T-cell (primary cell): ENCODE data around the gene CDH4. TPM values are rescaled to one million over a fixed set of nuclear protein-coding genes. Genes with fewer than 3 reads are reported as not detected.

ENCODE experiments used
- ATAC-seq, 4 experiments: fragments of 200-7000 bp in 3 of 4; fragments of 150-1000 bp in 1 of 4; cut with Tn5 transposase; replicated peaks in 1 of 4; 1 replicate in 3 of 4; 2 replicates in 1 of 4; pipeline ENCODE4 v1.10.0; 2021; ENCODE audit warnings: moderate library complexity in 3 of 4, mild to moderate bottlenecking in 2 of 4, moderate number of reproducible peaks in 1 of 4
- CTCF ChIA-PET, 2 donors: fragments of 300-600 bp; sonication (Branson Sonifier 250); formaldehyde crosslinking; loops; one replicate each; lab custom pipeline; 2022; ENCODE audit warnings: antibody characterized with exemption in 2 of 2; lab: Charles Lee
- POLR2A ChIA-PET, 2 donors: fragments of 300-600 bp; sonication (Branson Sonifier 250); formaldehyde crosslinking; loops; one replicate each; lab custom pipeline; 2022; ENCODE audit warnings: antibody characterized with exemption in 2 of 2; lab: Charles Lee
- DNase-seq, 35 experiments: peaks; one replicate each; pipeline versions ENCODE4 v3.0.0 to v3.0.0-alpha.2; 2013 to 2023
- H3K27ac ChIP-seq: one replicate; pipeline ENCODE4 v1.5.1; 2013; ENCODE audit warnings: low read length
- H3K27me3 ChIP-seq, 2 experiments: replicated peaks in 1 of 2; 1 replicate in 1 of 2; 2 replicates in 1 of 2; pipeline versions ENCODE4 v1.6.1 to v1.7.0; 2013; ENCODE audit warnings: low read length in 1 of 2, mixed read lengths in 1 of 2; ENCODE audit not compliant: control insufficient read depth in 2 of 2, insufficient read depth in 2 of 2; ENCODE audit errors: extremely low read depth in 1 of 2
- H3K36me3 ChIP-seq, 2 donors: 1 replicate in 1 of 2; 2 replicates in 1 of 2; pipeline versions ENCODE4 v1.6.1 to v1.7.0; 2013; ENCODE audit warnings: low read length in 1 of 2; ENCODE audit not compliant: control insufficient read depth in 2 of 2, insufficient read depth in 1 of 2; ENCODE audit errors: extremely low read depth in 1 of 2
- H3K4me1 ChIP-seq, 2 experiments: 1 replicate in 1 of 2; 2 replicates in 1 of 2; pipeline versions ENCODE4 v1.6.1 to v1.7.0; 2013; ENCODE audit warnings: low read length in 2 of 2, mixed read lengths in 1 of 2; ENCODE audit not compliant: insufficient read depth in 2 of 2, control insufficient read depth in 1 of 2; ENCODE audit errors: extremely low read depth in 1 of 2
- H3K4me3 ChIP-seq, 2 donors: 1 replicate in 1 of 2; 2 replicates in 1 of 2; pipeline versions ENCODE4 v1.5.1 to v1.7.0; 2013; ENCODE audit warnings: mild to moderate bottlenecking in 2 of 2, low read length in 1 of 2, moderate library complexity in 1 of 2; ENCODE audit not compliant: control insufficient read depth in 1 of 2; ENCODE audit errors: extremely low read depth in 1 of 2
- H3K9me3 ChIP-seq: 2 replicates; pipeline ENCODE4 v1.7.0; 2013
- H3K27ac Mint-ChIP-seq, 2 donors: one replicate each; pipeline ENCODE4 v1.8.0; 2020 to 2021; ENCODE audit warnings: mild to moderate bottlenecking in 2 of 2, mixed read lengths in 2 of 2
- H3K27me3 Mint-ChIP-seq, 2 donors: one replicate each; pipeline ENCODE4 v1.8.0; 2021 to 2022; ENCODE audit warnings: mixed read lengths in 2 of 2
- H3K36me3 Mint-ChIP-seq: one replicate; pipeline ENCODE4 v1.8.0; 2021; ENCODE audit warnings: mixed read lengths
- H3K4me1 Mint-ChIP-seq, 3 donors: one replicate each; pipeline ENCODE4 v1.8.0; 2020 to 2022; ENCODE audit warnings: mixed read lengths in 3 of 3, mild to moderate bottlenecking in 1 of 3
- H3K4me3 Mint-ChIP-seq, 3 donors: one replicate each; pipeline ENCODE4 v1.8.0; 2020 to 2022; ENCODE audit warnings: mild to moderate bottlenecking in 3 of 3, mixed read lengths in 3 of 3, moderate library complexity in 3 of 3
- H3K9me3 Mint-ChIP-seq, 3 donors: one replicate each; pipeline ENCODE4 v1.8.0; 2020 to 2022; ENCODE audit warnings: mixed read lengths in 3 of 3
- WGBS: methylation state at CpG from one replicate; pipeline ENCODE4 v1.1.5; 2013; ENCODE audit warnings: missing lambda C conversion rate; ENCODE audit not compliant: insufficient coverage; 5-methylcytosine and 5-hydroxymethylcytosine counted together
- total RNA-seq, 35 experiments: library from RNA in 6 of 35; stranded (reverse) in 6 of 35; fragments of 120-200 nt in 1 of 35; gene quantifications; one replicate each; pipeline versions ENCODE4 v1.2.1 to v1.2.4 and lab custom pipeline; 2013 to 2026

The CDH4 gene
- total RNA-seq, 5 donors from 2014 or later (not counting 1 experiment from before 2014, with no cell fraction given), result 0.06 to 0.64 (median 0.14) TPM

DNA sequence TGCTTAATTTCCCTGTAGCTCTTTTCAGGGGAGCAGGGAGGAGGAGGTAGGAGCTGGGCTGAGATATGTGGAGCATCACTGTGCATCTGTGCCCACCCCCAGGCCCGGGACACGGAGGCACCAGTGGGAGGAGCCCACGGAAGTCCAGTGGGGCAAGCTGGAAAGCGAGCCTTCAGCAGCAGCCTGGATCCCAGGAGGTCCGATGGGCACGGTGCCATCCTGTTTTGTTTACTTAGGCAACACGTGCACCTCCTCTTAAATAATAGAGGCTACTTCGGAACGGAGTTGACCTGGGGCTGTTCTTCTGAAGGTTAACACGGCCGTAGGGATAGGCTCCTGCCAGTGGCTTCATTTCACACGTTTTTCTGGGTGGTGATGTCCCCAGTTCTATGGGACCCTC is 51.6 kb downstream of the CDH4 start:
- H3K27ac ChIP-seq, result no peak overlapping the region
- ChIA-PET POLR2A (no interaction called here), CTCF (no interaction called here)
- H3K27ac Mint-ChIP-seq, result no peak overlapping the region
- H3K4me1 ChIP-seq, result no peaks in the 10 kb centered on the region
- H3K4me1 Mint-ChIP-seq, result no peaks in the 10 kb centered on the region
- no peak for ATAC-seq
- H3K36me3 Mint-ChIP-seq, result no peaks in the 10 kb centered on the region
- H3K9me3 ChIP-seq, result no peaks in the 10 kb centered on the region
- H3K4me3 ChIP-seq, result no peak overlapping the region
- H3K9me3 Mint-ChIP-seq, result no peaks in the 10 kb centered on the region
- H3K4me3 Mint-ChIP-seq, result no peak overlapping the region
- DNase-seq, result no peak
- H3K27me3 ChIP-seq, result peaks cover 0 to 8% of the 10 kb centered on the region in 2 experiments
- H3K36me3 ChIP-seq, result no peaks in the 10 kb centered on the region
- 88% methylated on average over 6 of the region's 12 CpGs for WGBS
- H3K27me3 Mint-ChIP-seq, result no peaks in the 10 kb centered on the region

DNA sequence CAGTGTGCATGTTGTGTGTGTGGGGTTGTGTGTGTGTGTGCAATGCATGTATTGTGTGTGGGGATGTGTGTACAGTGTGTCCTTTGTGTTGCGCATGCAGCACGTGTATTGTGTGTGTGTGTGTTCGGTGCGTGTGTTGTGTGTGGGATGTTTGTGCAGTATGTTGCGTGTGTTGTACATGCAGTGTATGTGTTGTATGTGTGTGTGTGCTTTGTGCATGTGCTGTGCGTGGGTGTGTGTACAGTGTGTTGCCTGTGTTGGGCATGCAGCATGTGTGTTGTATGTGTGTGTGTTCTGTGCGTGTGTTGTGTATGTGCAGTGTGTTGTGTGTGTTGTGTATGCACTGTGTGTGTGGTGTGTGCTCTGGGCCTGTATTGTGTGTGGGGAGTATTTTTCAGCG is 52.7 kb downstream of the CDH4 start:
- ATAC-seq (no peak), DNase-seq (no peak)
- no peaks in the 10 kb centered on the region for H3K9me3 ChIP-seq
- no peak overlapping the region for H3K4me3 ChIP-seq
- no peaks in the 10 kb centered on the region for H3K4me1 ChIP-seq
- ChIA-PET POLR2A (no interaction called here), CTCF (no interaction called here)
- H3K27me3 ChIP-seq, result peaks cover 0 to 8% of the 10 kb centered on the region in 2 experiments
- no peaks in the 10 kb centered on the region for H3K36me3 ChIP-seq
- no peak overlapping the region for H3K27ac ChIP-seq
- H3K27ac Mint-ChIP-seq, result no peak overlapping the region
- H3K4me1 Mint-ChIP-seq, result no peaks in the 10 kb centered on the region
- no peaks in the 10 kb centered on the region for H3K27me3 Mint-ChIP-seq
- H3K9me3 Mint-ChIP-seq, result no peaks in the 10 kb centered on the region
- 94% methylated on average over 8 of the region's 8 CpGs for WGBS
- H3K4me3 Mint-ChIP-seq, result no peak overlapping the region
- no peaks in the 10 kb centered on the region for H3K36me3 Mint-ChIP-seq

DNA sequence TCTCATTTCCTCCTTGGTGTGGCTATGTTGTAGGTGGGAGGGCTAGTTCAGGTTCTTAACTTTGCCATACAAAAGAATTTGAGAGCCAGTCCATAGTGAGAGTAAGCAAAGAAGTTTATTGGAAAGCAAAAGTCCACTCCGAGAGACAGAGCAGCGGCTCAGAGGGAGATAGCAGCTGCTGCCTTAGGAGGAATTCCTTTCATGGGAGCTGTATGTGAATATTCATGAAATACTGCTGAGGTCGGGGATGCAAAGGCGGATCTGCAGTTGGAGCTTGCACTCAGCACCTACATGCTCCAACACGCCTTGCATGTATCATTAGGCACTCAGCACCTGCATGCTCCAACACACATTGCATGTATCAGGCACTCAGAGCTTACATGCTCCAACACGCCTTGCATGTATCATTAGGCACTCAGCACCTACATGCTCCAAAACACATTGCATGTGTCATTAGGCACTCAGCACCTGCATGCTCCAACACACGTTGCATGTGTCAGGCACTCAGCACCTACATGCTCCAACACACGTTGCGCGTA is 54.9 kb downstream of the CDH4 start:
- 89% methylated on average over 10 of the region's 10 CpGs for WGBS
- no peak overlapping the region for H3K27ac Mint-ChIP-seq
- Histone ChIP-seq H3K9me3 (no peaks in the 10 kb centered on the region), H3K4me3 (no peak overlapping the region), H3K4me1 (no peaks in the 10 kb centered on the region), H3K27ac (no peak overlapping the region), H3K36me3 (no peaks in the 10 kb centered on the region), H3K27me3 (peaks cover 0 to 4% of the 10 kb centered on the region in 2 experiments)
- H3K4me1 Mint-ChIP-seq, result no peaks in the 10 kb centered on the region
- H3K36me3 Mint-ChIP-seq, result no peaks in the 10 kb centered on the region
- DNase-seq (no peak), ATAC-seq (no peak)
- ChIA-PET CTCF (no interaction called here), POLR2A (no interaction called here)
- H3K9me3 Mint-ChIP-seq, result peaks cover 0 to 3% (median 0%) of the 10 kb centered on the region in 3 donors
- H3K4me3 Mint-ChIP-seq, result no peak overlapping the region
- no peaks in the 10 kb centered on the region for H3K27me3 Mint-ChIP-seq

DNA sequence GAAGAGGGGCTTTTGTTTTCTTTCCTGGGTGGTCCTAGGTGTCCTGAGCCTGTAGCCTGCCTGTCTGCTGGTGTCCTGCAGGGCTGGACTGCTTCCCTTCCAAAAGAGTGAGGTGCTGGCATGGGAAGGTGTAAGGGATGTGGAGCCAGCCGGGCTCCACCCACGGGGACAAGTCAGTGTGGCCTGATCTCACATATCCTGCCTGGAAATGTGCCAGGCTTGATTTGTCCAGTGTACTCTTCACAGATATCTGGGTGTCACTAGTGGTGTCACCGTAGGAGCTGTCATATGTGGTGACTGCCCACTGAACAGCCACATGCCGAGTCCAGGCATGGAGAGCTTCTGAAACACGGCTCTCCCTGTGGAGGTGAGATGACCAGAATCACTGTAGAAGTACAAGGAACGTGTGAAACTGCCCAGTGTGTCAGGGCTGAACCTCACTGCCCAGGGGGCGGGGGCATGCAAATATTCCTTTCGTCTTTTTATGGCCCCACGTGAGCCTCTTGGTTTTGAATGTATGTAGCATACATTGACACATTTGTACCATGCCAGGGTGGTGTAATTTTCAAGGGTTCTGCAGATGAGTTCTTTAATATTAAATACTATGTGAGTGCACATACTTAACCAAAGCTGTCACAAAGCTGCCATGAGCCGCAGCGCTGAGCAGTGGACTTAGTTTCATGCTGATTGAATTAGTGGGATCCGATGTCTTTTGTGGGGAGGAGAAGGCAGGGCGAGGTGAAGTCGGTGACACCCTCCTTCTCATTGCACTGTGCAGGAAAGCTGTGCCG is 55.8 kb downstream of the CDH4 start:
- Histone ChIP-seq H3K27me3 (peaks cover 0 to 4% of the 10 kb centered on the region in 2 experiments), H3K4me1 (no peaks in the 10 kb centered on the region), H3K4me3 (no peak overlapping the region), H3K36me3 (no peaks in the 10 kb centered on the region), H3K27ac (no peak overlapping the region), H3K9me3 (no peaks in the 10 kb centered on the region)
- ChIA-PET CTCF (no interaction called here), POLR2A (no interaction called here)
- Mint-ChIP-seq H3K4me3 (no peak overlapping the region), H3K36me3 (no peaks in the 10 kb centered on the region), H3K27ac (no peak overlapping the region), H3K9me3 (peaks cover 0 to 5% (median 0%) of the 10 kb centered on the region in 3 donors), H3K27me3 (no peaks in the 10 kb centered on the region), H3K4me1 (no peaks in the 10 kb centered on the region)
- ATAC-seq (no peak), DNase-seq (no peak)
- WGBS, result 66% methylated on average over 7 of the region's 15 CpGs

DNA sequence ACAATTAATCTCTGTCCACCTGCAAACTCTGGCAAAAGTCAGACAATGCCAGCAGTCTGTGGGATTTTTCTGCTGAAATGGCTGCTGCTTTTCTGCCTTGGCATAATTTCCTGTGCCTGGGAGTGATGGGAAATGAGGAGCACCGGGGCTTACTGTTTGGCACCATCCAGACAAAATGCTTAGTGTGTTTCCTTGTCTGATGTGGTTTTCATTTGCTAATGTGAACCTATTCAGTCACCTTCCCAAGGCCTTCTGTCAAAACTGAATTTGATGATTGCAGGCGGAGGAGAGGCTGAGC is 56.4 kb downstream of the CDH4 start:
- WGBS, result 44% methylated on average over 1 of the region's 2 CpGs
- DNase-seq (no peak), ATAC-seq (no peak)
- Histone ChIP-seq H3K4me1 (no peaks in the 10 kb centered on the region), H3K27ac (no peak overlapping the region), H3K36me3 (no peaks in the 10 kb centered on the region), H3K4me3 (no peak overlapping the region), H3K9me3 (no peaks in the 10 kb centered on the region), H3K27me3 (peaks cover 0 to 4% of the 10 kb centered on the region in 2 experiments)
- no peaks in the 10 kb centered on the region for H3K36me3 Mint-ChIP-seq
- ChIA-PET POLR2A (no interaction called here), CTCF (no interaction called here)
- no peaks in the 10 kb centered on the region for H3K4me1 Mint-ChIP-seq
- H3K27me3 Mint-ChIP-seq, result no peaks in the 10 kb centered on the region
- H3K27ac Mint-ChIP-seq, result no peak overlapping the region
- H3K9me3 Mint-ChIP-seq, result peaks cover 0 to 5% (median 0%) of the 10 kb centered on the region in 3 donors
- no peak overlapping the region for H3K4me3 Mint-ChIP-seq

DNA sequence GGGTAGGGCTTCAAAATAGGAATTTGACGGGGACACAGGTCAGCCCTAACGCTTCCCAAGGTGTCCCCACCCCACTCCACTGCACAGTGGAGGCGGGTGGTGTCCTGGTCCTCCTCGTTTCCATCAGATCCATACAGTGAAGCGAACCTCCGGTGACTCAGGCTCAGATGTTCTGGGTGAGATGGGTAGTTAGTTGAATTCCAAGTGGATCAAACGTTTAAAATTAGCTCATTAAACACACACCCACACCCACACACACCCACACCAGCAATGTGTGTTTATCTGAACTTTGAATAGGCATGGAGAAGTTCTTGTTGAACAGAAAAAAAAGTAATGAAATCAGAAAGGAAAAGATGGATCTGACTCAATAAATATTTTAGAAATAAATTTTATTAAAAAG is 58.9 kb downstream of the CDH4 start:
- no CpG with 5 or more reads among the region's 7 CpGs for WGBS
- no peak overlapping the region for H3K27ac Mint-ChIP-seq
- H3K36me3 Mint-ChIP-seq, result no peaks in the 10 kb centered on the region
- H3K4me1 Mint-ChIP-seq, result no peaks in the 10 kb centered on the region
- no peak overlapping the region for H3K4me3 Mint-ChIP-seq
- ATAC-seq (no peak), DNase-seq (no peak)
- CTCF ChIA-PET, result no interaction called here
- H3K27me3 ChIP-seq, result no peaks in the 10 kb centered on the region
- POLR2A ChIA-PET, result no interaction called here
- peaks cover 0 to 5% (median 0%) of the 10 kb centered on the region in 3 donors for H3K9me3 Mint-ChIP-seq
- no peaks in the 10 kb centered on the region for H3K4me1 ChIP-seq
- no peaks in the 10 kb centered on the region for H3K27me3 Mint-ChIP-seq
- H3K27ac ChIP-seq, result no peak overlapping the region
- no peaks in the 10 kb centered on the region for H3K36me3 ChIP-seq
- H3K4me3 ChIP-seq, result no peak overlapping the region
- no peaks in the 10 kb centered on the region for H3K9me3 ChIP-seq
